Measurements from ENCODE around the gene DCAF6. TPM values are rescaled to one million over a fixed set of nuclear protein-coding genes. Genes with fewer than 3 reads are reported as not detected.

DCAF6 gene
- total and polyA plus RNA-seq, 5 donors = 124 to 192 (median 175) TPM

DNA sequence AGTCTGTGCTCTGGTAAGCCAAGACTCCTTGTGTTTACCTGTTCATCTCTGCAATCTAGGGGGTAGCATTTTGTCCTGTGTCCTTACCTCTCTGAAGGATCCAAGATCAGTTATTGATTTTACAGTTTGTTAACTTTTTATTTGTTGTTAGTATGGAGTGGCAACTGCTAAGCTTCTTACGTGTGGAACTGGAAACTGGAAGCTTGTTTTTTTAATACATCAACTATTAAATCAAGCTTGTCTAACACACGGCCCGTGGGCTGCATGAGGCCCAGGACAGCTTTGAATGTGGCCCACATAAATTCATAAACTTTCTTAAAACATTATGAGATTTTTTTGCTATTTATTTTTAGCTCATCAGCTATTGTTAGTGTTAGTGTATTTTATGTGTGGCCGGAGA, 29.6 kb downstream of the DCAF6 start:
- Histone ChIP-seq H3K27me3 (ENCODE audit: control insufficient read depth, insufficient read depth) (no peaks in the 10 kb centered on the region), H3K4me1 (ENCODE audit: control insufficient read depth, insufficient read depth, low read length) (peaks cover 3% of the 10 kb centered on the region), H3K9me3 (ENCODE audit: control insufficient read depth, low read length) (no peaks in the 10 kb centered on the region), H3K27ac (ENCODE audit: low read length) (no peak overlapping the region), H3K4me3 (ENCODE audit: low read length) (no peak overlapping the region)
- WGBS = 92% methylated on average over 4 of the region's 4 CpGs
- intact Hi-C loops (cut with DNase I) = no loop called here
- ATAC-seq (no peak), DNase-seq (peak in 1 of 3 donors; percentile 37)

- Histone ChIP-seq H3K27me3 (ENCODE audit: control insufficient read depth, insufficient read depth) (no peaks in the 10 kb centered on the region), H3K4me1 (ENCODE audit: control insufficient read depth, insufficient read depth, low read length) (peaks cover 3% of the 10 kb centered on the region), H3K4me3 (ENCODE audit: low read length) (no peak overlapping the region), H3K9me3 (ENCODE audit: control insufficient read depth, low read length) (no peaks in the 10 kb centered on the region), H3K27ac (ENCODE audit: low read length) (no peak overlapping the region)
- DNase-seq (no peak), ATAC-seq (no peak)
- 74% methylated on average over 3 of the region's 3 CpGs for WGBS
- intact Hi-C loops (cut with DNase I) = no loop called here
Measured at GRCh38 chr1:167968569-167968968, 32.1 kb downstream of the DCAF6 start.

DNA sequence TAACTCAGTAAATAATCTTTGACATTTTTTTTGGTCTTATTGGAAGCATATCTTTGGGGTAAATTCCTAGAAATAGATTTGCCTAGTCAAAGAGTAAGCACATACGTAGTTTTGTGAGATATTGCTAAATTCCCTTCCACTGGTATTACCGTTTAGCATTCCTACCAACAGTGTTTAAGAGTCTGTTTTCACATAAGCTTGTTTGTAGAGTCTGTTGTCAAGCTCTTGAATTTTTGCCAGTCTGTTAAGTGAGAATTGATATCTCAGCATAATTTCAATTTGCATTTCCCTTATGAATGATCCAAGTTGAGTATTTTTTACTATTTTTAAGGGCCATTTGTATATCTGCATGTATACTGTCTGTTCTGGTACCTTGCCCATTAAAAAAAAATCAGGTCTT, 37.3 kb downstream of the DCAF6 start:
- no peak overlapping the region for H3K4me3 ChIP-seq (ENCODE audit: low read length)
- no peak for ATAC-seq
- H3K9me3 ChIP-seq (ENCODE audit: control insufficient read depth, low read length) = no peaks in the 10 kb centered on the region
- no peaks in the 10 kb centered on the region for H3K27me3 ChIP-seq (ENCODE audit: control insufficient read depth, insufficient read depth)
- DNase-seq = no peak
- intact Hi-C loops (cut with DNase I) = no loop called here
- no peak overlapping the region for H3K27ac ChIP-seq (ENCODE audit: low read length)
- no peaks in the 10 kb centered on the region for H3K4me1 ChIP-seq (ENCODE audit: control insufficient read depth, insufficient read depth, low read length)
- 50% methylated on average over 2 of the region's 2 CpGs for WGBS

- DNase-seq (no peak), ATAC-seq (no peak)
- intact Hi-C loops (cut with DNase I) = no loop called here
- WGBS = 90% methylated on average over 4 of the region's 4 CpGs
- Histone ChIP-seq H3K4me3 (ENCODE audit: low read length) (no peak overlapping the region), H3K27ac (ENCODE audit: low read length) (no peak overlapping the region), H3K4me1 (ENCODE audit: control insufficient read depth, insufficient read depth, low read length) (no peaks in the 10 kb centered on the region), H3K27me3 (ENCODE audit: control insufficient read depth, insufficient read depth) (no peaks in the 10 kb centered on the region), H3K9me3 (ENCODE audit: control insufficient read depth, low read length) (no peaks in the 10 kb centered on the region)
Measured at GRCh38 chr1:167974698-167975097, 38.2 kb downstream of the DCAF6 start.

DNA sequence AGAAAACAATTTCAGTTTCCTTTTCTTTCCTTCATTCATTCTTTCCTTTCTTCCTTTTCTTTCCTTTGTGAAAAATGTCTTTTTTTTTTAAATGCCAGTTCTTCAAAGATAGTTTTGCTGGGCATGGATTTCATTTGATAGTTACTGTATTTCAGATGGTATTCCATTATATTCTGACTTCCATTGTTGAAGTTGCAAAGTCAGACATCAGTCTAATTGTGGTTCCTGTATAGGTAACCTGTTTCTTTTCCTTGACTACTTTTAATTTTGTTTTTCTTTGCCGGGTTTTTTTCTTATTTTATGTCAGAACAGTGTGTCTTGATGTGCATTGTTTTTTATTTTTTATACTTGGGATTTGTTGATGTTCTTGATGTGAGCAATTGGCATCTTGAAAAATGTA, 40.8 kb downstream of the DCAF6 start:
- H3K4me1 ChIP-seq (ENCODE audit: control insufficient read depth, insufficient read depth, low read length) = no peaks in the 10 kb centered on the region
- H3K9me3 ChIP-seq (ENCODE audit: control insufficient read depth, low read length) = no peaks in the 10 kb centered on the region
- intact Hi-C loops (cut with DNase I) = no loop called here
- H3K27ac ChIP-seq (ENCODE audit: low read length) = no peak overlapping the region
- no peaks in the 10 kb centered on the region for H3K27me3 ChIP-seq (ENCODE audit: control insufficient read depth, insufficient read depth)
- ATAC-seq (no peak), DNase-seq (no peak)
- no peak overlapping the region for H3K4me3 ChIP-seq (ENCODE audit: low read length)
- WGBS = 97% methylated on average over 1 of the region's 1 CpG

GRCh38 chr1:167981933-167982332, 45.5 kb downstream of the DCAF6 start:
- Histone ChIP-seq H3K4me3 (ENCODE audit: low read length) (no peak overlapping the region), H3K4me1 (ENCODE audit: control insufficient read depth, insufficient read depth, low read length) (no peaks in the 10 kb centered on the region), H3K27ac (ENCODE audit: low read length) (no peak overlapping the region), H3K27me3 (ENCODE audit: control insufficient read depth, insufficient read depth) (no peaks in the 10 kb centered on the region), H3K9me3 (ENCODE audit: control insufficient read depth, low read length) (no peaks in the 10 kb centered on the region)
- no peak for ATAC-seq
- DNase-seq = no peak
- intact Hi-C loops (cut with DNase I) = no loop called here
- 97% methylated on average over 9 of the region's 9 CpGs for WGBS

GRCh38 chr1:167983797-167984420, 47.4 kb downstream of the DCAF6 start:
- intact Hi-C loops (cut with DNase I) = no loop called here
- Histone ChIP-seq H3K9me3 (ENCODE audit: control insufficient read depth, low read length) (no peaks in the 10 kb centered on the region), H3K27me3 (ENCODE audit: control insufficient read depth, insufficient read depth) (no peaks in the 10 kb centered on the region), H3K27ac (ENCODE audit: low read length) (no peak overlapping the region), H3K4me1 (ENCODE audit: control insufficient read depth, insufficient read depth, low read length) (no peaks in the 10 kb centered on the region), H3K4me3 (ENCODE audit: low read length) (no peak overlapping the region)
- ATAC-seq (no peak), DNase-seq (no peak)
- WGBS = 98% methylated on average over 2 of the region's 2 CpGs

GRCh38 chr1:167984886-167985489, 48.5 kb downstream of the DCAF6 start:
- WGBS = 73% methylated on average over 8 of the region's 8 CpGs
- Histone ChIP-seq H3K27ac (ENCODE audit: low read length) (no peak overlapping the region), H3K4me1 (ENCODE audit: control insufficient read depth, insufficient read depth, low read length) (no peaks in the 10 kb centered on the region), H3K27me3 (ENCODE audit: control insufficient read depth, insufficient read depth) (no peaks in the 10 kb centered on the region), H3K9me3 (ENCODE audit: control insufficient read depth, low read length) (no peaks in the 10 kb centered on the region), H3K4me3 (ENCODE audit: low read length) (no peak overlapping the region)
- intact Hi-C loops (cut with DNase I) = no loop called here
- no peak for ATAC-seq
- no peak for DNase-seq

- no peaks in the 10 kb centered on the region for H3K27me3 ChIP-seq (ENCODE audit: control insufficient read depth, insufficient read depth)
- H3K4me1 ChIP-seq (ENCODE audit: control insufficient read depth, insufficient read depth, low read length) = no peaks in the 10 kb centered on the region
- no peak for DNase-seq
- H3K9me3 ChIP-seq (ENCODE audit: control insufficient read depth, low read length) = no peaks in the 10 kb centered on the region
- intact Hi-C loops (cut with DNase I) = no loop called here
- ATAC-seq = no peak
- WGBS = 81% methylated on average over 3 of the region's 3 CpGs
- H3K27ac ChIP-seq (ENCODE audit: low read length) = no peak overlapping the region
- no peak overlapping the region for H3K4me3 ChIP-seq (ENCODE audit: low read length)
Measured at GRCh38 chr1:167987174-167987573, 50.7 kb downstream of the DCAF6 start.

DNA sequence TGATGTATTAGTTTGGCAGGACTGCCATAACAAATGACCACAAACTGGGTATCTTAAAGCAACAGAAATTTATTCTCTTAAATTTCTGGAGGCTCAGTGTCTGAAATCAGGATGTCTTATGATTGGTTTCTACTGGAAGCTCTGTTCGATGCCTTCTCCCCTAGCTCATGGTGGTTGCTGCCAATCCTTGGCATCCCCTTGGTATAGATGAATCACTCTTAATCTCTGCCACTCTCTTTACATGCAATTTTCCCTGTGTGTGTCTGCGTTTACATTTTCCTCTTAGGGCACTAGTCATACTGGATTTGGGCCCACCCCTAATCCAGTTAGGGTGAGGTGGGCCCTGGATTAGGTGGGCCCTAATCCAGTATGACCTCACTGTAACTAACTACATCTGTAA, 55.1 kb downstream of the DCAF6 start:
- no peak for DNase-seq
- intact Hi-C loops (cut with DNase I) = no loop called here
- H3K27ac ChIP-seq (ENCODE audit: low read length) = no peak overlapping the region
- 90% methylated on average over 2 of the region's 2 CpGs for WGBS
- peaks cover 2% of the 10 kb centered on the region for H3K4me1 ChIP-seq (ENCODE audit: control insufficient read depth, insufficient read depth, low read length)
- no peak for ATAC-seq
- H3K4me3 ChIP-seq (ENCODE audit: low read length) = no peak overlapping the region
- no peaks in the 10 kb centered on the region for H3K27me3 ChIP-seq (ENCODE audit: control insufficient read depth, insufficient read depth)
- no peaks in the 10 kb centered on the region for H3K9me3 ChIP-seq (ENCODE audit: control insufficient read depth, low read length)

DNA sequence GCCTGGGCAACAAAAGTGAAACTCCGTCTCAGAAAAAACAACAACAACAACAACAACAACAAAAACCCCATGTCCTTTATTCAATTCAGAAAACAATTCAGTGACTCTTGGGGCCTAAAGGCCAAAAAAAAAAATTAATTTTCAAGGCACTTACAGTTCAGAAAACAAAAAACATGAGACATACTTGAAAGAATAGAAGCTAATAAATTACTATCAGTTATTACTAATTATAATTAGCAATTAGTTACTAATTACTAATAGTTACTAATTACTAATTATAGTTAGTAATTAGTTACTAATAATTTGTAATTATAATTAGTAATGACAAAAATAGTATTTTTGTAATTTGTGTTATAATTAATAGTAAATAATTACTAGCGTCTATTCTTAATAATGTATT, 57.2 kb downstream of the DCAF6 start:
- Histone ChIP-seq H3K9me3 (ENCODE audit: control insufficient read depth, low read length) (no peaks in the 10 kb centered on the region), H3K4me1 (ENCODE audit: control insufficient read depth, insufficient read depth, low read length) (peaks cover 2% of the 10 kb centered on the region), H3K4me3 (ENCODE audit: low read length) (no peak overlapping the region), H3K27ac (ENCODE audit: low read length) (no peak overlapping the region), H3K27me3 (ENCODE audit: control insufficient read depth, insufficient read depth) (no peaks in the 10 kb centered on the region)
- DNase-seq = no peak
- intact Hi-C loops (cut with DNase I) = no loop called here
- no peak for ATAC-seq
- WGBS = 98% methylated on average over 2 of the region's 2 CpGs

DNA sequence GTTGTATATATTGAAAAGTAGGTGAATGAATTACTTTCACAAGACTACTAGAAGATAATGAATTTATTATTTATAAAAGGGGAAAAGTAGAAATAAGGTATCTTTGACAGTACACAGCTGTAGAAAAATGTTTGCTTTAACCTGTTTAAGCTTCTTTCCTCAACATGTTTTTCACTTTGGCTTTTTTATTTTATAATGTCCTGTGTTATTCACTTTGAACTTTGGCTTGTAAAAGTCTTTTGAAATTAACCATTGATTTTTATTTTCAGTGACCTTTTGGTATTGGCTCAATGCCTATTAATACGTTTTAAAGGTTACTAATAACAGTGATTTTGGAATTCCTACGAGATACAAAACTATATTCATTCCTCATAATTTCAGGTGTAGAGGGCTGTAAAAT, 58.1 kb downstream of the DCAF6 start:
- Histone ChIP-seq H3K27ac (ENCODE audit: low read length) (no peak overlapping the region), H3K9me3 (ENCODE audit: control insufficient read depth, low read length) (no peaks in the 10 kb centered on the region), H3K27me3 (ENCODE audit: control insufficient read depth, insufficient read depth) (no peaks in the 10 kb centered on the region), H3K4me1 (ENCODE audit: control insufficient read depth, insufficient read depth, low read length) (peaks cover 4% of the 10 kb centered on the region), H3K4me3 (ENCODE audit: low read length) (no peak overlapping the region)
- ATAC-seq = no peak
- intact Hi-C loops (cut with DNase I) = no loop called here
- WGBS = 65% methylated on average over 2 of the region's 2 CpGs
- no peak for DNase-seq

Data from right cardiac atrium (tissue), 5 donors.